ENCODE results near the gene OR4N2.
"Not testable (repeated sequence)": the region's sequence is repeated elsewhere in the genome, so short reads cannot be mapped to it uniquely, and the experiment has no call there.

OR4N2 gene

GRCh38 chr14:19813171-19813920 lies 9.8 kb downstream of the OR4N2 start:
- H3K4me3 ChIP-seq; H3K4me1 ChIP-seq; DNase-seq (ENCODE audit: low spot score in 2 of 2); H3K36me3 ChIP-seq (replicated peaks); in situ Hi-C loops (cut with MboI; ENCODE audit: low sequenced_read_pairs); H3K27me3 ChIP-seq (ENCODE audit: low read depth): not testable (repeated sequence)
- peaks cover 15% of the 10 kb centered on the region for H3K9me3 ChIP-seq

- H3K4me3 ChIP-seq; H3K27me3 ChIP-seq (ENCODE audit: low read depth); H3K4me1 ChIP-seq; H3K36me3 ChIP-seq (replicated peaks); in situ Hi-C loops (cut with MboI; ENCODE audit: low sequenced_read_pairs); DNase-seq (ENCODE audit: low spot score in 2 of 2): not testable (repeated sequence)
- peaks cover 22% of the 10 kb centered on the region for H3K9me3 ChIP-seq
Observed at GRCh38 chr14:19819879-19820278, 16.3 kb downstream of the OR4N2 start.

- in situ Hi-C loops (cut with MboI; ENCODE audit: low sequenced_read_pairs); DNase-seq (ENCODE audit: low spot score in 2 of 2): not testable (repeated sequence)
Observed at GRCh38 chr14:19821016-19821415, 17.4 kb downstream of the OR4N2 start.

GRCh38 chr14:19823178-19823577 lies 19.6 kb downstream of the OR4N2 start:
- peaks cover 14% of the 10 kb centered on the region for H3K9me3 ChIP-seq
- in situ Hi-C loops (cut with MboI; ENCODE audit: low sequenced_read_pairs), result no loop called here
- H3K4me1 ChIP-seq, result no peaks in the 10 kb centered on the region
- H3K4me3 ChIP-seq, result no peak overlapping the region
- H3K27me3 ChIP-seq (ENCODE audit: low read depth), result no peaks in the 10 kb centered on the region
- H3K36me3 ChIP-seq (replicated peaks), result no peaks in the 10 kb centered on the region
- no peak for DNase-seq (ENCODE audit: low spot score in 2 of 2)

More at GRCh38 chr14:19821016-19821415, 17.4 kb downstream of the OR4N2 start:
- not testable (repeated sequence) for H3K4me3 ChIP-seq; H3K36me3 ChIP-seq (replicated peaks); H3K27me3 ChIP-seq (ENCODE audit: low read depth); H3K4me1 ChIP-seq
- peaks cover 18% of the 10 kb centered on the region for H3K9me3 ChIP-seq

GRCh38 chr14:19823765-19824164 lies 20.2 kb downstream of the OR4N2 start:
- Histone ChIP-seq H3K9me3 (peaks cover 15% of the 10 kb centered on the region), H3K27me3 (ENCODE audit: low read depth) (no peaks in the 10 kb centered on the region), H3K4me1 (no peaks in the 10 kb centered on the region), H3K36me3 (replicated peaks) (no peaks in the 10 kb centered on the region), H3K4me3 (no peak overlapping the region)
- in situ Hi-C loops (cut with MboI; ENCODE audit: low sequenced_read_pairs), result no loop called here
- DNase-seq (ENCODE audit: low spot score in 2 of 2), result no peak

GRCh38 chr14:19827626-19828244 lies 24.2 kb downstream of the OR4N2 start:
- H3K4me1 ChIP-seq; DNase-seq (ENCODE audit: low spot score in 2 of 2); H3K27me3 ChIP-seq (ENCODE audit: low read depth); in situ Hi-C loops (cut with MboI; ENCODE audit: low sequenced_read_pairs); H3K9me3 ChIP-seq; H3K4me3 ChIP-seq; H3K36me3 ChIP-seq (replicated peaks): not testable (repeated sequence)

- in situ Hi-C loops (cut with MboI; ENCODE audit: low sequenced_read_pairs), result no loop called here
- Histone ChIP-seq H3K4me1 (no peaks in the 10 kb centered on the region), H3K4me3 (no peak overlapping the region), H3K27me3 (ENCODE audit: low read depth) (no peaks in the 10 kb centered on the region), H3K36me3 (replicated peaks) (no peaks in the 10 kb centered on the region), H3K9me3 (peaks cover 5% of the 10 kb centered on the region; the same call in 1 of the 2 replicates)
- DNase-seq (ENCODE audit: low spot score in 2 of 2), result no peak
Observed at GRCh38 chr14:19828314-19828713, 24.7 kb downstream of the OR4N2 start.

- H3K4me1 ChIP-seq; H3K36me3 ChIP-seq (replicated peaks); H3K27me3 ChIP-seq (ENCODE audit: low read depth); DNase-seq (ENCODE audit: low spot score in 2 of 2); H3K4me3 ChIP-seq; in situ Hi-C loops (cut with MboI; ENCODE audit: low sequenced_read_pairs): not testable (repeated sequence)
- peaks cover 22% of the 10 kb centered on the region; the same call in 1 of the 2 replicates for H3K9me3 ChIP-seq
Observed at GRCh38 chr14:19834203-19834848, 30.8 kb downstream of the OR4N2 start.

- H3K4me3 ChIP-seq, result no peak overlapping the region
- H3K9me3 ChIP-seq, result peaks cover 25% of the 10 kb centered on the region; the same call in 1 of the 2 replicates
- H3K36me3 ChIP-seq (replicated peaks), result no peaks in the 10 kb centered on the region
- H3K27me3 ChIP-seq (ENCODE audit: low read depth), result no peaks in the 10 kb centered on the region
- no peak for DNase-seq (ENCODE audit: low spot score in 2 of 2)
- in situ Hi-C loops (cut with MboI; ENCODE audit: low sequenced_read_pairs), result no loop called here
- no peaks in the 10 kb centered on the region for H3K4me1 ChIP-seq
Observed at GRCh38 chr14:19838433-19838832, 34.9 kb downstream of the OR4N2 start.

- in situ Hi-C loops (cut with MboI; ENCODE audit: low sequenced_read_pairs), result no loop called here
- no peak for DNase-seq (ENCODE audit: low spot score in 2 of 2)
Observed at GRCh38 chr14:19851365-19851764, 47.8 kb downstream of the OR4N2 start.

GRCh38 chr14:19866061-19866669 lies 62.6 kb downstream of the OR4N2 start:
- H3K36me3 ChIP-seq (replicated peaks); in situ Hi-C loops (cut with MboI; ENCODE audit: low sequenced_read_pairs); H3K27me3 ChIP-seq (ENCODE audit: low read depth); DNase-seq (ENCODE audit: low spot score in 2 of 2); H3K4me3 ChIP-seq; H3K4me1 ChIP-seq: not testable (repeated sequence)
- peaks cover 15% of the 10 kb centered on the region for H3K9me3 ChIP-seq

More at GRCh38 chr14:19851365-19851764, 47.8 kb downstream of the OR4N2 start:
- H3K4me3 ChIP-seq, result no peak overlapping the region
- H3K4me1 ChIP-seq, result no peaks in the 10 kb centered on the region
- H3K27me3 ChIP-seq (ENCODE audit: low read depth), result no peaks in the 10 kb centered on the region
- H3K9me3 ChIP-seq, result peaks cover 5% of the 10 kb centered on the region; the same call in 1 of the 2 replicates
- H3K36me3 ChIP-seq (replicated peaks), result no peaks in the 10 kb centered on the region

GRCh38 chr14:19873178-19873577 lies 69.6 kb downstream of the OR4N2 start:
- in situ Hi-C loops (cut with MboI; ENCODE audit: low sequenced_read_pairs), result no loop called here
- DNase-seq (ENCODE audit: low spot score in 2 of 2), result no peak
- peaks cover 12% of the 10 kb centered on the region for H3K9me3 ChIP-seq

GRCh38 chr14:19874842-19875241 lies 71.3 kb downstream of the OR4N2 start, which contains the start of gene OR4K2:
OR4K2 (plus strand) TSS chr14:19875142; CDS start chr14:19876268, 1,126 bp downstream.
- DNase-seq (ENCODE audit: low spot score in 2 of 2), result no peak
- H3K4me3 ChIP-seq, result no peak within 1 kb of the TSS
- peaks cover 6% of the 10 kb centered on the region for H3K9me3 ChIP-seq
- no peaks in the 10 kb centered on the region for H3K27me3 ChIP-seq (ENCODE audit: low read depth)
- H3K36me3 ChIP-seq (replicated peaks), result no peaks in the 10 kb centered on the region
- in situ Hi-C loops (cut with MboI; ENCODE audit: low sequenced_read_pairs), result no loop called here
- H3K4me1 ChIP-seq, result no peaks in the 10 kb centered on the region

More at GRCh38 chr14:19873178-19873577, 69.6 kb downstream of the OR4N2 start:
- H3K4me3 ChIP-seq, result no peak overlapping the region
- H3K36me3 ChIP-seq (replicated peaks), result no peaks in the 10 kb centered on the region
- H3K4me1 ChIP-seq, result no peaks in the 10 kb centered on the region
- no peaks in the 10 kb centered on the region for H3K27me3 ChIP-seq (ENCODE audit: low read depth)
